Caco-2 (cell line): ENCODE data around the gene UCP3. TPM values are rescaled to one million over a fixed set of nuclear protein-coding genes. Genes with fewer than 3 reads are reported as not detected.
A peak's percentile ranks its signal among the peaks of the same experiment; 100 is the strongest.

ENCODE experiments used
- BruUV-seq: library from RNA; stranded (reverse); fragments of 400-500 nt; replicated peaks from 2 replicates; lab custom pipeline; 2021; lab: Mats Ljungman, UMichigan
- CTCF ChIA-PET: fragments of 300-600 bp; sonication (Branson Sonifier 250); formaldehyde crosslinking; loops from one replicate; lab custom pipeline; 2022; ENCODE audit warnings: antibody characterized with exemption; lab: Charles Lee
- POLR2A ChIA-PET: fragments of 300-600 bp; sonication (Branson Sonifier 250); formaldehyde crosslinking; loops from one replicate; lab custom pipeline; 2022; ENCODE audit warnings: antibody characterized with exemption; lab: Charles Lee
- DNase-seq, 2 experiments: peaks; one replicate each; pipeline versions ENCODE4 v3.0.0 to v3.0.0-alpha.2; 2020 to 2022
- H3K27me3 ChIP-seq: replicated peaks from 2 replicates; pipeline ENCODE4 v1.6.0; 2011; ENCODE audit warnings: low read length; ENCODE audit not compliant: control insufficient read depth, insufficient read depth
- H3K36me3 ChIP-seq: 2 replicates; pipeline ENCODE4 v1.5.1; 2011; ENCODE audit warnings: low read length; ENCODE audit not compliant: control insufficient read depth, insufficient read depth
- H3K4me1 ChIP-seq: fragments of 250-450 bp; sonication (Bioruptor Pico); 2 replicates; pipeline ENCODE4 v1.5.1; 2020; ENCODE audit warnings: mild to moderate bottlenecking
- H3K4me3 ChIP-seq: 2 replicates; pipeline ENCODE4 v1.5.1; 2011; ENCODE audit warnings: low read depth, mild to moderate bottlenecking, control low read depth, low read length
- H3K9me3 ChIP-seq: fragments of 250-450 bp; sonication (Bioruptor Pico); 2 replicates; pipeline ENCODE4 v1.5.1; 2020; ENCODE audit warnings: mild to moderate bottlenecking, moderate library complexity
- H3K27ac Mint-ChIP-seq: one replicate; pipeline ENCODE4 v1.8.0; 2022; ENCODE audit warnings: mixed read lengths; ENCODE audit not compliant: unreplicated experiment
- H3K27me3 Mint-ChIP-seq: one replicate; pipeline ENCODE4 v1.8.0; 2022; ENCODE audit warnings: mixed read lengths; ENCODE audit not compliant: insufficient read depth, unreplicated experiment
- H3K36me3 Mint-ChIP-seq: one replicate; pipeline ENCODE4 v1.8.0; 2022; ENCODE audit warnings: mild to moderate bottlenecking, mixed read lengths; ENCODE audit not compliant: insufficient read depth, unreplicated experiment
- H3K4me1 Mint-ChIP-seq: one replicate; pipeline ENCODE4 v1.8.0; 2022; ENCODE audit warnings: low read depth, mixed read lengths; ENCODE audit not compliant: unreplicated experiment
- H3K4me3 Mint-ChIP-seq: one replicate; pipeline ENCODE4 v1.8.0; 2022; ENCODE audit warnings: mild to moderate bottlenecking, moderate library complexity, mixed read lengths; ENCODE audit not compliant: unreplicated experiment
- H3K9me3 Mint-ChIP-seq: one replicate; pipeline ENCODE4 v1.8.0; 2022; ENCODE audit warnings: mixed read lengths; ENCODE audit not compliant: unreplicated experiment
- intact Hi-C: fragments of 100-400 bp; cut with micrococcal nuclease; formaldehyde crosslinking; loops from one replicate; pipeline ENCODE4 v1.10.0; 2022; ENCODE audit not compliant: unreplicated experiment
- total RNA-seq: library from RNA; stranded (reverse); gene quantifications from 2 replicates; pipeline ENCODE4 v1.2.3, GENCODE V29; 2022
- TF ChIP-seq, protein P1 (sequence below), 2 experiments: fragments of 200-600 bp in 1 of 2; IDR thresholded peaks; 1 replicate in 1 of 2; 2 replicates in 1 of 2; pipeline versions ENCODE4 v1.5.1 to v1.8.0; 2011 to 2022; ENCODE audit warnings: antibody characterized with exemption in 1 of 2, control low read depth in 1 of 2, inconsistent platforms in 1 of 2, low read depth in 1 of 2, low read length in 1 of 2, mild to moderate bottlenecking in 1 of 2, moderate library complexity in 1 of 2; ENCODE audit not compliant: insufficient read depth in 1 of 2, severe bottlenecking in 1 of 2, unreplicated experiment in 1 of 2

The UCP3 gene
- total RNA-seq, 1 experiment from 2014 or later: 1.2 TPM

DNA sequence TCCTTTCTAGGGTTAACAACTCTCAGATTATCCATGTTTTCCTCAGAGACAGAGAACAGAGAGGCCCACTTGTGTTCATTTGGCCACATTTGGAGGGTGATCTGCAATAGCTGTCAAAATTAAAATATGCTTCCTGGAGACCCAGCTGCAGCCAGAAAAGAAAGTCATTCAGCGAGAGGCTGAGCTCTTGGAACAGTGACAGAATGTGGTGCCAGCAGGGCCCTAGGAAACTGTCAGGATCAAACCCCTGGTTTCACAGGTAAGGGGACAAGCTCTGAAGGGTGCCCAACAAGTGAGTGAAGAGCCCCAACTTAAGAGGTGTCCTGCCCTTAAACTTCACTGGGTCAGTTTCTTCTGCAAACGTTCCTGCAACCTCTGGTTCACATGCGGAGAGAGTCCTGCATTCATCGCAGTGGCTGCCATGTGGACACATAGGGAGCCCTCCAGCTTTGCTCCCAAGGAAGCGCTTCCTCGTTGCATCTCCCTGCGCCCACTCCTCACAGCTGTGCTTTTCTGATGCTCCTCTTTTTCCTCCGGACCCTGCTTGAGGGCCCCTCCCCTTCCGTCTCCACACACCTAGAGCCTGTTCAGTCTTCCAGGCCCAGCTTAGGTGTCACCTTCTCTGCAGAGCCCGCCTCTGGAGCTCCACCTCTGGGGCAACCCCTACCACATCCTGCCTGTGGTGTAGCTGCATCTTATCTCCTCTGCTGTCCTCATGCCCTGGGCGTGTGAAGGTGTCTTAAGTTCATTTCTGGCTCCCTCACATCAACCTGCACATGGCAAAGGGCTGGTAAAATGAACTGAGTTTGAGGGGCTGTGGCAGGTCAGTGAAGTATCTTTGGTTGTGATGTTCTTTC, 3.9 kb downstream of the UCP3 start:
- Histone ChIP-seq H3K36me3 (no peaks in the 10 kb centered on the region), H3K4me3 (no peak overlapping the region), H3K27me3 (no peaks in the 10 kb centered on the region), H3K4me1 (peaks cover 6% of the 10 kb centered on the region; the same call in 1 of the 2 replicates), H3K9me3 (no peaks in the 10 kb centered on the region)
- no TSS peak for BruUV-seq
- POLR2A ChIA-PET: no interaction called here
- TF ChIP-seq, protein P1, sequence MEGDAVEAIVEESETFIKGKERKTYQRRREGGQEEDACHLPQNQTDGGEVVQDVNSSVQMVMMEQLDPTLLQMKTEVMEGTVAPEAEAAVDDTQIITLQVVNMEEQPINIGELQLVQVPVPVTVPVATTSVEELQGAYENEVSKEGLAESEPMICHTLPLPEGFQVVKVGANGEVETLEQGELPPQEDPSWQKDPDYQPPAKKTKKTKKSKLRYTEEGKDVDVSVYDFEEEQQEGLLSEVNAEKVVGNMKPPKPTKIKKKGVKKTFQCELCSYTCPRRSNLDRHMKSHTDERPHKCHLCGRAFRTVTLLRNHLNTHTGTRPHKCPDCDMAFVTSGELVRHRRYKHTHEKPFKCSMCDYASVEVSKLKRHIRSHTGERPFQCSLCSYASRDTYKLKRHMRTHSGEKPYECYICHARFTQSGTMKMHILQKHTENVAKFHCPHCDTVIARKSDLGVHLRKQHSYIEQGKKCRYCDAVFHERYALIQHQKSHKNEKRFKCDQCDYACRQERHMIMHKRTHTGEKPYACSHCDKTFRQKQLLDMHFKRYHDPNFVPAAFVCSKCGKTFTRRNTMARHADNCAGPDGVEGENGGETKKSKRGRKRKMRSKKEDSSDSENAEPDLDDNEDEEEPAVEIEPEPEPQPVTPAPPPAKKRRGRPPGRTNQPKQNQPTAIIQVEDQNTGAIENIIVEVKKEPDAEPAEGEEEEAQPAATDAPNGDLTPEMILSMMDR (IDR thresholded peaks at IDR 0.05; ENCODE audit: insufficient read depth in 1 of 2, low read depth in 1 of 2, low read length in 1 of 2, severe bottlenecking in 1 of 2, unreplicated experiment in 1 of 2): no peak
- H3K36me3 Mint-ChIP-seq: no peaks in the 10 kb centered on the region
- no peak overlapping the region for H3K27ac Mint-ChIP-seq
- peak in 1 of 2 experiments; percentile 51 for DNase-seq
- no peaks in the 10 kb centered on the region for H3K9me3 Mint-ChIP-seq
- H3K27me3 Mint-ChIP-seq: no peaks in the 10 kb centered on the region
- CTCF ChIA-PET: interaction anchor here (1.4 kb wide), 1 partner anchor 14 kb away, joined by 5 read pairs; no protein-coding TSS in a partner anchor
- H3K4me3 Mint-ChIP-seq: no peak overlapping the region
- H3K4me1 Mint-ChIP-seq: no peaks in the 10 kb centered on the region
- intact Hi-C loops: no loop called here

DNA sequence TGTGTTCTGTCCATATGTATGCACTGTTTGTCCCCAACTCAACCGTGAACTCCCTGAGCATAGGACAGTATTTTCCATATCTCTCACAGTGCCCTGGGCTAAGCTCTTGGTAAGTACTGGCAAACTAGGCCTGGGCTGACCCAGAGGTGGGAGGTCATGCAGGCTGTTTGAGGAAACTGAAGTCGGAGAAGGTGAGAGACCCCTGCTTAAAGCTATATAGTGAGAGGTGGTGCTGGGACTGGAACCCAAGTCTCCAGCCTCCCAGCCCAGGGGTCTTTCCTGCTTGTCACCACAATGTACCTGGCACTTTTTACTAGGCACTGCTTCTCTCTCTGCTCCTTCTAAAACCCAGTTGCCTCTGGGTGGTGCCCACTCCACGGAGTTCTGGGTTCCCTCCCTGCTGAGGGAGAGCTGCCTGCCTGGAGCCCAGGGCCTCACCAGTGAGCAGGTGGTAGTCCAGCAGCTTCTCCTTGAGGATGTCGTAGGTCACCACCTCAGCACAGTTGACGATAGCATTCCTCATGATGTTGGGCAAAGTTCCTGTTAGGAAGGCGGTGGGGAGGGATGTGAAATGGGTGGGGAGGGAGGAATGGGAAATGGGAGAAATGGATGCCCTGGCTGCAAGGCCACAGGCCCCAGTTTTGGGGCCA, 4.7 kb downstream of the UCP3 start:
- no peaks in the 10 kb centered on the region for H3K36me3 Mint-ChIP-seq
- H3K4me3 Mint-ChIP-seq: no peak overlapping the region
- no peak overlapping the region for H3K4me3 ChIP-seq
- H3K4me1 Mint-ChIP-seq: no peaks in the 10 kb centered on the region
- H3K36me3 ChIP-seq: no peaks in the 10 kb centered on the region
- TF ChIP-seq, protein P1 (IDR thresholded peaks at IDR 0.05; ENCODE audit: insufficient read depth in 1 of 2, low read depth in 1 of 2, low read length in 1 of 2, severe bottlenecking in 1 of 2, unreplicated experiment in 1 of 2): no peak
- H3K4me1 ChIP-seq: peaks cover 6% of the 10 kb centered on the region; the same call in 1 of the 2 replicates
- no TSS peak for BruUV-seq
- no peaks in the 10 kb centered on the region for H3K9me3 Mint-ChIP-seq
- DNase-seq: peak in 1 of 2 experiments; percentile 38
- H3K27me3 Mint-ChIP-seq: no peaks in the 10 kb centered on the region
- CTCF ChIA-PET: interaction anchor here (0.7 to 1.4 kb wide), 2 partner anchors 15 to 460 kb away, joined by 4 to 5 read pairs; no protein-coding TSS in a partner anchor
- intact Hi-C loops: no loop called here
- POLR2A ChIA-PET: no interaction called here
- H3K9me3 ChIP-seq: no peaks in the 10 kb centered on the region
- no peaks in the 10 kb centered on the region for H3K27me3 ChIP-seq
- H3K27ac Mint-ChIP-seq: no peak overlapping the region

DNA sequence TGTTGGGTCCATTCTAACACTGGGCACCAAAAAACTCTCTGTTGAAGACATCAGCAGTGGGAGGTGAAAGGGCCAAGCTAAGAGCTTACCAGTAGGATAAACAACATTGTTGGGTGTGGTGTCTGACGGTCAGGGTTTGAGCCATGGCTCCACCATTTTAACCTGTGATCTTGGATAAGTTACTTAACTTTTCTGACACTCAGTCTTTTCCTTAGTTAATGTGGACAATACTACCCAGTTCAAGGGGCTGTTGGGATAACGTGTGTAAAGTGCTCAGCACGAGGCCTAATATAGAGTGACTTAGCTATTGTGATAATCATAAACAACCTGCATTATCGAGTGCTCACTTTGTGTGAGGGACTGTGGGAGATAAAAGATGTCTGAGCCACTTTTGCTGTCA, 6.1 kb downstream of the UCP3 start:
- Mint-ChIP-seq H3K4me1 (no peaks in the 10 kb centered on the region), H3K27ac (no peak overlapping the region), H3K27me3 (no peaks in the 10 kb centered on the region), H3K36me3 (no peaks in the 10 kb centered on the region), H3K4me3 (no peak overlapping the region), H3K9me3 (no peaks in the 10 kb centered on the region)
- CTCF ChIA-PET: no interaction called here
- DNase-seq: no peak
- Histone ChIP-seq H3K9me3 (no peaks in the 10 kb centered on the region), H3K27me3 (no peaks in the 10 kb centered on the region), H3K4me1 (peaks cover 6% of the 10 kb centered on the region; the same call in 1 of the 2 replicates), H3K36me3 (no peaks in the 10 kb centered on the region), H3K4me3 (no peak overlapping the region)
- TF ChIP-seq, protein P1 (IDR thresholded peaks at IDR 0.05; ENCODE audit: insufficient read depth in 1 of 2, low read depth in 1 of 2, low read length in 1 of 2, severe bottlenecking in 1 of 2, unreplicated experiment in 1 of 2): no peak
- POLR2A ChIA-PET: no interaction called here
- intact Hi-C loops: no loop called here
- BruUV-seq: no TSS peak
